ENCODE data around the gene POLL. TPM values are rescaled to one million over a fixed set of nuclear protein-coding genes. Genes with fewer than 3 reads are reported as not detected.

Gene POLL
- total RNA-seq, 1 experiment from 2014 or later, result 36.1 TPM

DNA sequence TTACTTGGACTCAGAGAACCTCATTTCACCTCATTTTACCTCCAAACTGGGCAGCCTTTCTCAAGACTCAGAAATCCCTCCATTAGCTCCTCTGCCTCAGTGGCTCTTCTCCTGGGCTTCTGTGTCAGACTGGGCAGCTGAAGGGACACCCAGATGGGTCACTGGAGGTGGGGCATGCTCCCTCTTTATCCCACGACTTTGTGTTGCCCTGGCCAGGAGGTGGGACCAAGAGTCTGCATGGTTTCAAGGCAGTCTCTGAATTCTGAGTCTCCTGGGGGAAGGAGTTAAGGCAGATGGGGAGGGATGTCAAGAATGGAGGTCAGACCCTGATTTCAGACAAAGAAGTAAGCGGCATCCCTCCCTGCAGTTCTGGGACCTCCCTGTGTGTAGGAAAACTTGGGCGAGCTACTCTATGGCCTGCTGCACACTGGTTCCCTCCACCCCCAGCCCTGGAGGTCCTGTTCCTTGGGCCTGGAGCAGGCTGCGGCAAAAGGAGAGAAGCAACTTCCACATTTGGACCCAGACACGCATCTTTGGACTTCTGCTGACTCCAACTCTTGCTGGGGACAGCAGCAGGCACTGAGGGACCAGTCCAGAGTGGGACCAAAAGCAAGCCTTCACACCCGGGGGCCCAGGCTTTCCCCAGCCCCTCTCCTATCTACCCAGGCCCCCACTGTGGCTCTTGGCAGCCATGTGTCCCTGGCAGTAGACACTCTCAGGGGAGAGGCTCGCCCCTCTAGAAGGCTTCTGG is 10.8 kb downstream of the POLL start:
- DNase-seq (ENCODE audit: low read depth, low spot score) (no peak), ATAC-seq (no peak)
- in situ Hi-C loops (cut with HindIII; ENCODE audit: low pct_unique_long_range_greater_than_20kb, low sequenced_read_pairs) (no loop called here), intact Hi-C loops (cut with micrococcal nuclease; ENCODE audit: unreplicated experiment) (no loop called here)
- POLR2A ChIA-PET, result interaction anchor here (1.1 kb wide), 1 partner anchor 10 kb away, joined by 3 read pairs; the partner anchor contains the start of genes DPCD and POLL
- Histone ChIP-seq H3K27ac (ENCODE audit: low read length) (no peak overlapping the region), H3K36me3 (ENCODE audit: control insufficient read depth, insufficient read depth, low read length) (no peaks in the 10 kb centered on the region), H3K4me3 (ENCODE audit: low read depth in 2 of 2, low read length in 2 of 2) (no peak overlapping the region), H3K27me3 (ENCODE audit: control insufficient read depth, insufficient read depth, low read length) (no peaks in the 10 kb centered on the region), H3K9me3 (ENCODE audit: control insufficient read depth, insufficient read depth, low read depth, low read length) (no peaks in the 10 kb centered on the region), H3K4me1 (ENCODE audit: control insufficient read depth, insufficient read depth, low read length) (no peaks in the 10 kb centered on the region)
- CTCF ChIA-PET, result interaction anchor here (0.7 kb wide), 1 partner anchor 17 kb away, joined by 7 read pairs; no protein-coding TSS in a partner anchor
- no TSS peak for BruUV-seq (replicated peaks)
- TF ChIP-seq, protein P1, sequence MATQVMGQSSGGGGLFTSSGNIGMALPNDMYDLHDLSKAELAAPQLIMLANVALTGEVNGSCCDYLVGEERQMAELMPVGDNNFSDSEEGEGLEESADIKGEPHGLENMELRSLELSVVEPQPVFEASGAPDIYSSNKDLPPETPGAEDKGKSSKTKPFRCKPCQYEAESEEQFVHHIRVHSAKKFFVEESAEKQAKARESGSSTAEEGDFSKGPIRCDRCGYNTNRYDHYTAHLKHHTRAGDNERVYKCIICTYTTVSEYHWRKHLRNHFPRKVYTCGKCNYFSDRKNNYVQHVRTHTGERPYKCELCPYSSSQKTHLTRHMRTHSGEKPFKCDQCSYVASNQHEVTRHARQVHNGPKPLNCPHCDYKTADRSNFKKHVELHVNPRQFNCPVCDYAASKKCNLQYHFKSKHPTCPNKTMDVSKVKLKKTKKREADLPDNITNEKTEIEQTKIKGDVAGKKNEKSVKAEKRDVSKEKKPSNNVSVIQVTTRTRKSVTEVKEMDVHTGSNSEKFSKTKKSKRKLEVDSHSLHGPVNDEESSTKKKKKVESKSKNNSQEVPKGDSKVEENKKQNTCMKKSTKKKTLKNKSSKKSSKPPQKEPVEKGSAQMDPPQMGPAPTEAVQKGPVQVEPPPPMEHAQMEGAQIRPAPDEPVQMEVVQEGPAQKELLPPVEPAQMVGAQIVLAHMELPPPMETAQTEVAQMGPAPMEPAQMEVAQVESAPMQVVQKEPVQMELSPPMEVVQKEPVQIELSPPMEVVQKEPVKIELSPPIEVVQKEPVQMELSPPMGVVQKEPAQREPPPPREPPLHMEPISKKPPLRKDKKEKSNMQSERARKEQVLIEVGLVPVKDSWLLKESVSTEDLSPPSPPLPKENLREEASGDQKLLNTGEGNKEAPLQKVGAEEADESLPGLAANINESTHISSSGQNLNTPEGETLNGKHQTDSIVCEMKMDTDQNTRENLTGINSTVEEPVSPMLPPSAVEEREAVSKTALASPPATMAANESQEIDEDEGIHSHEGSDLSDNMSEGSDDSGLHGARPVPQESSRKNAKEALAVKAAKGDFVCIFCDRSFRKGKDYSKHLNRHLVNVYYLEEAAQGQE (IDR thresholded peaks at IDR 0.05; ENCODE audit: insufficient read depth in 1 of 2, low read depth in 2 of 2, low read length in 1 of 2), result no peak
- TF ChIP-seq POLR2AphosphoS5 (IDR thresholded peaks at IDR 0.05; ENCODE audit: low read depth, low read length), result no peak
- no peak for TF ChIP-seq TCF7L2 (IDR thresholded peaks at IDR 0.05; ENCODE audit: low read depth, low read length)

DNA sequence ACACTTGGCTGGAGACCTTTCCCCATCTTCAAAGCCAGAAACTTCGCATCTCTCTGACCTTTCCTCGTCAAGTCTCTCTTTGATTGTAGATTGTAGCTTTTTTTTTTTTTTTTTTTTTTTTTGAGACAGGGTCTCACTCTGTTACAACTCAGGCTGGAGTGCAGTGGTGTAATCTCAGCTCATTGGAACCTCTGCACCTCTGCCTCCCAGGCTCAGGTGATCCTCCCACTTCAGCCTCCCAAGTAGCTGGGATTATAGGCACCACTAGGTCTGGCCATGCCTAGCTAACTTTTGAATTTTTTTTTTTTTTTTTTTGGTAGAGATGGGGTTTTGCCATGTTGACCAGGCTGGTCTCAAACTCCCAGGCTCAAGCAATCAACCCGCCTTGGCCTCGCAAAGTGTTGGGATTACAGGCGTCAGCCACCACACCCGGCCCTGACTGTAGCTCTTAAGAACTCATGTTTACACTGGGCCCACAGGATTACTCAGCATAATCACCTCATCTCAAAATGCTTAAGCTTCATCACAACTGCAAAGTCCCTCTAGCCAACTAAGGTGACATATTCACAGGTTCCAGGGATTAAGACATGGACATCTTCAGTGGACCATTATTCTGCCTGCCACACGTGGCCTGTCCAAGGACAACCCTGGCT is 11.7 kb downstream of the POLL start:
- H3K36me3 ChIP-seq (ENCODE audit: control insufficient read depth, insufficient read depth, low read length), result no peaks in the 10 kb centered on the region
- CTCF ChIA-PET, result interaction anchor here (0.7 kb wide), 2 partner anchors 16 to 135 kb away, joined by 5 to 7 read pairs; no protein-coding TSS in a partner anchor
- H3K27me3 ChIP-seq (ENCODE audit: control insufficient read depth, insufficient read depth, low read length), result no peaks in the 10 kb centered on the region
- BruUV-seq (replicated peaks), result no TSS peak
- in situ Hi-C loops (cut with HindIII; ENCODE audit: low pct_unique_long_range_greater_than_20kb, low sequenced_read_pairs) (no loop called here), intact Hi-C loops (cut with micrococcal nuclease; ENCODE audit: unreplicated experiment) (no loop called here)
- POLR2A ChIA-PET, result interaction anchor here (0.6 to 1.1 kb wide), 6 partner anchors 11 to 410 kb away, joined by 3 to 4 read pairs (median 3); partner anchors contain the start of genes DPCD and POLL
- ATAC-seq, result no peak
- DNase-seq (ENCODE audit: low read depth, low spot score), result no peak
- no peaks in the 10 kb centered on the region for H3K9me3 ChIP-seq (ENCODE audit: control insufficient read depth, insufficient read depth, low read depth, low read length)
- H3K27ac ChIP-seq (ENCODE audit: low read length), result no peak overlapping the region
- TF ChIP-seq, protein P2, sequence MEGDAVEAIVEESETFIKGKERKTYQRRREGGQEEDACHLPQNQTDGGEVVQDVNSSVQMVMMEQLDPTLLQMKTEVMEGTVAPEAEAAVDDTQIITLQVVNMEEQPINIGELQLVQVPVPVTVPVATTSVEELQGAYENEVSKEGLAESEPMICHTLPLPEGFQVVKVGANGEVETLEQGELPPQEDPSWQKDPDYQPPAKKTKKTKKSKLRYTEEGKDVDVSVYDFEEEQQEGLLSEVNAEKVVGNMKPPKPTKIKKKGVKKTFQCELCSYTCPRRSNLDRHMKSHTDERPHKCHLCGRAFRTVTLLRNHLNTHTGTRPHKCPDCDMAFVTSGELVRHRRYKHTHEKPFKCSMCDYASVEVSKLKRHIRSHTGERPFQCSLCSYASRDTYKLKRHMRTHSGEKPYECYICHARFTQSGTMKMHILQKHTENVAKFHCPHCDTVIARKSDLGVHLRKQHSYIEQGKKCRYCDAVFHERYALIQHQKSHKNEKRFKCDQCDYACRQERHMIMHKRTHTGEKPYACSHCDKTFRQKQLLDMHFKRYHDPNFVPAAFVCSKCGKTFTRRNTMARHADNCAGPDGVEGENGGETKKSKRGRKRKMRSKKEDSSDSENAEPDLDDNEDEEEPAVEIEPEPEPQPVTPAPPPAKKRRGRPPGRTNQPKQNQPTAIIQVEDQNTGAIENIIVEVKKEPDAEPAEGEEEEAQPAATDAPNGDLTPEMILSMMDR (IDR thresholded peaks at IDR 0.05), result no peak
- TF ChIP-seq POLR2AphosphoS5 (IDR thresholded peaks at IDR 0.05; ENCODE audit: low read depth, low read length), result no peak
- TF ChIP-seq TCF7L2 (IDR thresholded peaks at IDR 0.05; ENCODE audit: low read depth, low read length), result no peak
- TF ChIP-seq, protein P1 (IDR thresholded peaks at IDR 0.05; ENCODE audit: insufficient read depth in 1 of 2, low read depth in 2 of 2, low read length in 1 of 2), result no peak
- TF ChIP-seq SIN3A (IDR thresholded peaks at IDR 0.05; ENCODE audit: borderline replicate concordance, insufficient read depth, low read depth, low read length), result no peak
- no peaks in the 10 kb centered on the region for H3K4me1 ChIP-seq (ENCODE audit: control insufficient read depth, insufficient read depth, low read length)
- H3K4me3 ChIP-seq (ENCODE audit: low read depth in 2 of 2, low read length in 2 of 2), result no peak overlapping the region

Measured in Panc1 (cell line).